Endothelial cell of umbilical vein (primary cell): ENCODE results near the gene RBM47. TPM values are rescaled to one million over a fixed set of nuclear protein-coding genes. Genes with fewer than 3 reads are reported as not detected.
A peak's percentile ranks its signal among the peaks of the same experiment; 100 is the strongest.

Experiments
- BruUV-seq: library from RNA; stranded (reverse); fragments of 400-500 nt; replicated peaks from 2 replicates; lab custom pipeline; 2021; lab: Mats Ljungman, UMichigan
- CTCF ChIA-PET: fragments of 300-600, 350-600 bp; sonication (Branson Sonifier 250); formaldehyde crosslinking; loops from one replicate; lab custom pipeline; 2021; ENCODE audit warnings: antibody characterized with exemption, inconsistent platforms; lab: Charles Lee
- POLR2A ChIA-PET: fragments of 300-600, 350-600 bp; sonication (Branson Sonifier 250); formaldehyde crosslinking; loops from one replicate; lab custom pipeline; 2021; ENCODE audit warnings: antibody characterized with exemption, inconsistent platforms; lab: Charles Lee
- DNase-seq: peaks from one replicate; pipeline ENCODE4 v3.0.0-alpha.2; 2011; ENCODE audit warnings: low read depth, low spot score
- FAIRE-seq: peaks from 2 replicates; lab custom pipeline; 2011; peaks lifted over from hg19 to GRCh38; lab: Jason Lieb, UNC
- H2AFZ ChIP-seq: 2 replicates; pipeline ENCODE4 v1.6.0; 2012; ENCODE audit warnings: low read depth, low read length, control low read depth, inconsistent platforms
- H3K27ac ChIP-seq: 2 replicates; pipeline ENCODE4 v1.5.1; 2011; ENCODE audit warnings: low read depth, mild to moderate bottlenecking, control low read depth, low read length, moderate library complexity; ENCODE audit not compliant: insufficient read depth
- H3K27me3 ChIP-seq, 2 experiments: 2 replicates each; pipeline versions ENCODE4 v1.6.0 to v1.6.1; 2011; ENCODE audit warnings: low read length in 2 of 2, mixed read lengths in 1 of 2; ENCODE audit not compliant: control insufficient read depth in 2 of 2, insufficient read depth in 2 of 2
- H3K36me3 ChIP-seq, 2 experiments: 2 replicates in 1 of 2; 3 replicates in 1 of 2; pipeline ENCODE4 v1.5.1; 2011; ENCODE audit warnings: low read length in 2 of 2, mild to moderate bottlenecking in 1 of 2, moderate library complexity in 1 of 2; ENCODE audit not compliant: control insufficient read depth in 2 of 2, insufficient read depth in 2 of 2; ENCODE audit errors: extremely low read depth in 1 of 2
- H3K4me1 ChIP-seq: 3 replicates; pipeline ENCODE4 v1.5.1; 2011; ENCODE audit warnings: mild to moderate bottlenecking, low read length; ENCODE audit not compliant: control insufficient read depth, insufficient read depth; ENCODE audit errors: extremely low read depth
- H3K4me2 ChIP-seq: 2 replicates; pipeline ENCODE4 v1.6.1; 2011; ENCODE audit warnings: low read length, control low read depth, mixed read lengths; ENCODE audit not compliant: insufficient read depth
- H3K4me3 ChIP-seq, 3 experiments: fragments of 200-600 bp in 1 of 3; sonication (generic), shearing (Covaris generic) in 1 of 3; replicated peaks in 1 of 3; 2 replicates each; pipeline ENCODE4 v1.5.1; 2011 to 2016; ENCODE audit warnings: control low read depth in 3 of 3, low read length in 3 of 3, mild to moderate bottlenecking in 2 of 3, inconsistent platforms in 1 of 3, low read depth in 1 of 3, moderate library complexity in 1 of 3; ENCODE audit not compliant: insufficient read depth in 1 of 3
- H3K79me2 ChIP-seq: 2 replicates; pipeline ENCODE4 v1.6.0; 2012; ENCODE audit warnings: low read length, inconsistent platforms; ENCODE audit not compliant: control insufficient read depth, insufficient read depth
- H3K9ac ChIP-seq: replicated peaks from 2 replicates; pipeline ENCODE3; 2011; ENCODE audit warnings: low read length, control low read depth; ENCODE audit not compliant: insufficient read depth; ENCODE audit errors: extremely low read depth
- H3K9me1 ChIP-seq: replicated peaks from 3 replicates; pipeline ENCODE4 v1.6.0; 2011; ENCODE audit warnings: mild to moderate bottlenecking, low read length; ENCODE audit not compliant: control insufficient read depth, insufficient read depth; ENCODE audit errors: extremely low read depth
- H3K9me3 ChIP-seq: replicated peaks from 2 replicates; pipeline ENCODE4 v1.5.1; 2012; ENCODE audit warnings: low read length, inconsistent platforms; ENCODE audit not compliant: control insufficient read depth, insufficient read depth
- H4K20me1 ChIP-seq: replicated peaks from 2 replicates; pipeline ENCODE3; 2011; ENCODE audit warnings: mild to moderate bottlenecking, low read length; ENCODE audit not compliant: control insufficient read depth, insufficient read depth; ENCODE audit errors: extremely low read depth
- CTCF ChIP-seq, 2 donors: IDR thresholded peaks; 1 replicate in 1 of 2; 2 replicates in 1 of 2; pipeline ENCODE4 v1.5.1; 2011; ENCODE audit warnings: low read length in 2 of 2, mild to moderate bottlenecking in 2 of 2, moderate library complexity in 2 of 2, control low read depth in 1 of 2, inconsistent platforms in 1 of 2, low read depth in 1 of 2; ENCODE audit not compliant: insufficient read depth in 1 of 2; ENCODE audit errors: extremely low read depth in 1 of 2
- FOS ChIP-seq: IDR thresholded peaks from 2 replicates; pipeline ENCODE4 v1.6.1; 2011; ENCODE audit warnings: mild to moderate bottlenecking, low read length, moderate library complexity, borderline replicate concordance; ENCODE audit not compliant: insufficient read depth
- GATA2 ChIP-seq: IDR thresholded peaks from 2 replicates; pipeline ENCODE4 v1.7.0; 2011; ENCODE audit warnings: low read depth, mild to moderate bottlenecking, moderate library complexity, mixed read lengths, low read length; ENCODE audit not compliant: insufficient read length, insufficient read depth
- JUN ChIP-seq: IDR thresholded peaks from 2 replicates; pipeline ENCODE4 v1.6.1; 2011; ENCODE audit warnings: borderline replicate concordance, low read depth; ENCODE audit not compliant: insufficient read length, insufficient read depth
- MYC ChIP-seq: IDR thresholded peaks from one replicate; pipeline ENCODE4 v1.6.1; 2011; ENCODE audit warnings: mild to moderate bottlenecking, low read depth, low read length
- POLR2A ChIP-seq: IDR thresholded peaks from 2 replicates; pipeline ENCODE4 v1.6.1; 2012; ENCODE audit warnings: low read depth, mild to moderate bottlenecking, control low read depth, low read length
- POLR2AphosphoS5 ChIP-seq: IDR thresholded peaks from 2 replicates; pipeline ENCODE4 v1.6.1; 2012; ENCODE audit warnings: low read depth, mild to moderate bottlenecking, control low read depth, low read length, moderate library complexity; ENCODE audit not compliant: insufficient read depth
- dilution Hi-C: fragments of 300-500 bp; cut with MboI; formaldehyde crosslinking; loops from one replicate; pipeline ENCODE4 v1.15.0; 2019; ENCODE audit warnings: low sequenced_read_pairs; ENCODE audit not compliant: extremely low pct_ligation_motif_present
- intact Hi-C: fragments of 100-400 bp; cut with micrococcal nuclease; formaldehyde crosslinking; loops from one replicate; pipeline ENCODE4 v1.10.0; 2022
- polyA plus RNA-seq, 4 experiments: library from polyadenylated mRNA; depleted of rRNA in 3 of 4; stranded (reverse) in 3 of 4; unstranded in 1 of 4; fragments of >200 nt; gene quantifications; 2 replicates each; pipeline versions ENCODE4 v1.2.1 to v1.2.3, GENCODE V29; 2011 to 2012; ENCODE audit warnings: missing spikeins in 1 of 4
- total RNA-seq: library from RNA; stranded (reverse); gene quantifications from 2 replicates; pipeline ENCODE4 v1.2.3, GENCODE V29; 2021
- TF ChIP-seq, protein P1 (sequence below): IDR thresholded peaks from 2 replicates; pipeline ENCODE4 v1.6.1; 2011; ENCODE audit not compliant: insufficient read depth, insufficient read length

Gene RBM47
- total and polyA plus RNA-seq, 2 donors (not counting 3 experiments of a cell fraction or from before 2014, with no cell fraction given): not detected

DNA sequence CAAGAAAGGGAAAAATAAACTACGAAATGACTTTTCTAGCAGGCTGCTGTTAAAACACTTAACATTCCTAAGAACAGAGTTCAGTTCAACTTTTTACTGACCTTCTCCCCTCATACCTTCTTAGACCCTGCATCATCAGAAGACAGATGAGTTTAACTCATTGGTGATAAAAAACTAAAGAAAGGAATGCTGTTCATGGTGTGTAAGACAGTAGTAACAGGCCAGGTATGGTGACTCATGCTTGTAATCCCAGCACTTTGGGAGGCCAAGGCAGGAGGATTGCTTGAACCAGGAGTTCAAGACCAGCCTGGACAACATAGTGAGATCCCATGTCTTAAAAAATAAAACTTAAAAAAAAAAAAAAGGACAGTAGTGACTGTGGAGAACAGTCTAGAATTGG is 16.2 kb downstream of the RBM47 start:
- POLR2A ChIA-PET: no interaction called here
- intact Hi-C loops: no loop called here

GRCh38 chr4:40612831-40613230 is 16.8 kb downstream of the RBM47 start:
- no peak for FAIRE-seq

More for the DNA sequence above, 16.2 kb downstream of the RBM47 start:
- Histone ChIP-seq H3K79me2 (no peaks in the 10 kb centered on the region), H3K36me3 (no peaks in the 10 kb centered on the region), H3K4me2 (no peak overlapping the region), H3K4me1 (no peaks in the 10 kb centered on the region), H3K4me3 (no peak overlapping the region), H3K9ac (no peak overlapping the region), H2AFZ (no peak overlapping the region), H3K27me3 (no peaks in the 10 kb centered on the region), H4K20me1 (no peaks in the 10 kb centered on the region), H3K9me1 (no peaks in the 10 kb centered on the region), H3K27ac (no peak overlapping the region), H3K9me3 (no peaks in the 10 kb centered on the region)
- FAIRE-seq (peak; percentile 35), DNase-seq (no peak)
- CTCF ChIA-PET: no interaction called here
- dilution Hi-C loops: no loop called here
- no TSS peak for BruUV-seq
- TF ChIP-seq GATA2 (no peak), POLR2A (no peak), MYC (no peak), JUN (no peak)

More at GRCh38 chr4:40612831-40613230, 16.8 kb downstream of the RBM47 start:
- DNase-seq: no peak
- intact Hi-C loops: no loop called here
- Histone ChIP-seq H3K27ac (no peak overlapping the region), H2AFZ (no peak overlapping the region), H3K9me1 (no peaks in the 10 kb centered on the region), H3K79me2 (no peaks in the 10 kb centered on the region), H4K20me1 (no peaks in the 10 kb centered on the region), H3K27me3 (no peaks in the 10 kb centered on the region), H3K9me3 (no peaks in the 10 kb centered on the region), H3K36me3 (no peaks in the 10 kb centered on the region), H3K9ac (no peak overlapping the region), H3K4me1 (no peaks in the 10 kb centered on the region), H3K4me3 (no peak overlapping the region), H3K4me2 (no peak overlapping the region)
- ChIA-PET CTCF (no interaction called here), POLR2A (no interaction called here)
- dilution Hi-C loops: no loop called here
- no peak for TF ChIP-seq CTCF (IDR thresholded peaks at IDR 0.05; ENCODE audit: extremely low read depth in 1 of 2, insufficient read depth in 1 of 2, low read depth in 1 of 2, low read length in 2 of 2)
- no peak for TF ChIP-seq MYC
- no peak for TF ChIP-seq JUN
- TF ChIP-seq FOS: no peak
- no peak for TF ChIP-seq POLR2AphosphoS5
- no peak for TF ChIP-seq GATA2
- TF ChIP-seq, protein P1, sequence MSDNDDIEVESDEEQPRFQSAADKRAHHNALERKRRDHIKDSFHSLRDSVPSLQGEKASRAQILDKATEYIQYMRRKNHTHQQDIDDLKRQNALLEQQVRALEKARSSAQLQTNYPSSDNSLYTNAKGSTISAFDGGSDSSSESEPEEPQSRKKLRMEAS: no peak
- no TSS peak for BruUV-seq
